ENCODE results near the gene FBXW9. TPM values are rescaled to one million over a fixed set of nuclear protein-coding genes. Genes with fewer than 3 reads are reported as not detected.

Gene FBXW9
- total and polyA plus RNA-seq, 10 donors = 1.7 to 7.4 (median 4.3) TPM

DNA sequence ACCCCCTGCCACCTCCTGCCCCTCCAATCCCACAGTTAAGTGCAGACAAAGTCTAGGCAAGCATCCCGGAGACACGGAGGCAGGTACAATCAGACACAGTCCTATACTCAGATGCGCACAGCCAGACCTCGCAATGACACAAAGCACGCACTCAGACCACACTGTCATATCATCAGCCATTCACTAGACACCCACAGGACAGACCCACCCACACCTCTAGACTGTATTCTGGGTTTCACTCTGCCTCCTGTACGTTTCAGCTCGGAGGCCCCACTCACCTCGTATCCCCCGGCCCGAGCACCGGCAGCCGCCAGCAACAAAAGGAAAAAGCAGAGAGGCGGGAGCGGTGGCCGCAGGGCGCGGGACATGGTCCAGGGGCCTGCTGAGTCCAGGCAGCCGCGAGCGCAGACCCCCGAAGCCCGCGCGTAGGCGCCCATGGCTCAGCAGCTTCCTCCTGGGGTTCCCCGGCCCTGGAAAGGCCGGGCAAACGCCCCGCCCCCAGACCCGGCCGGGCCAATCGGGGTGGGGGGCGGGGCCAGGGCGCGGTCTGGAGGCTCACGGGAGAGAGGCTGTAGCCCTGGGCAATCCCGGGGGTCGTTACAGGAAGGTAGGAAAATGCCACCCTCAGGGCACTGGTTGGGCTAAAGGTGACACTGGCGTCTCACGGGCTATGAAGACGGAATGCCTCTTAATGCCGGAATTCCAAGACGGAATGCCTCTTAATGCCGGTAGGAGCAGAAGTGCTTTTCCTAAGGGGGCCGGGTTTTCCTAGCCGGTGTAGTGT lies 30.0 kb downstream of the FBXW9 start, which contains the start of the genes MAN2B1 and WDR83:
Gene MAN2B1 (minus strand): TSS at position 478 of the 784 bp plus-strand sequence. CDS start 41 bp downstream, at position 437.
Gene WDR83 (plus strand): TSS at position 543 of the 784 bp plus-strand sequence. CDS start 2,984 bp downstream, outside the sequence.
- H3K9me3 ChIP-seq = no peaks in the 10 kb centered on the region
- TF ChIP-seq POLR2A (IDR thresholded peaks at IDR 0.05) = no peak
- TF ChIP-seq CTCF (IDR thresholded peaks at IDR 0.05 in 8 of 11, conservative IDR thresholded peaks at IDR 0.05 in 3 of 11) = peak in 1 of 11 experiments; percentile 10
- TF ChIP-seq POLR2AphosphoS5 (IDR thresholded peaks at IDR 0.05) = peak; percentile 67 to 87 (median 83)
- intact Hi-C loops (cut with DNase I; ENCODE audit: low total_unique reads) = no loop called here
- peaks cover 0 to 46% (median 36%) of the 10 kb centered on the region in 6 donors for H3K36me3 ChIP-seq
- WGBS, 5 donors = 1 to 2% (median 1%) methylated on average over 30 to 46 of the region's 46 CpGs
- H3K27ac ChIP-seq = peak within 1 kb of the TSS; percentile 76 to 92 (median 86)
- peak within 1 kb of the TSS; percentile 68 to 98 (median 82) for H3K4me3 ChIP-seq
- no peaks in the 10 kb centered on the region for H3K27me3 ChIP-seq (replicated peaks in 1 of 7)
- peak; percentile 94 for DNase-seq
- H3K4me1 ChIP-seq = peaks cover 33 to 77% (median 61%) of the 10 kb centered on the region in 6 donors

- peak overlapping the region; percentile 76 to 92 (median 86) for H3K27ac ChIP-seq
- H3K4me1 ChIP-seq = peaks cover 33 to 70% (median 57%) of the 10 kb centered on the region in 6 donors
- TF ChIP-seq POLR2A (IDR thresholded peaks at IDR 0.05) = no peak
- H3K4me3 ChIP-seq = peak overlapping the region; percentile 68 to 98 (median 82)
- peak; percentile 81 for DNase-seq
- 21 to 32% (median 27%) methylated on average over 8 to 12 of the region's 12 CpGs for WGBS, 5 donors
- peaks cover 0 to 53% (median 43%) of the 10 kb centered on the region in 6 donors for H3K36me3 ChIP-seq
- H3K27me3 ChIP-seq (replicated peaks in 1 of 7) = no peaks in the 10 kb centered on the region
- intact Hi-C loops (cut with DNase I; ENCODE audit: low total_unique reads) = no loop called here
- no peaks in the 10 kb centered on the region for H3K9me3 ChIP-seq
Observed at GRCh38 chr19:12665671-12666264, 30.7 kb downstream of the FBXW9 start.

DNA sequence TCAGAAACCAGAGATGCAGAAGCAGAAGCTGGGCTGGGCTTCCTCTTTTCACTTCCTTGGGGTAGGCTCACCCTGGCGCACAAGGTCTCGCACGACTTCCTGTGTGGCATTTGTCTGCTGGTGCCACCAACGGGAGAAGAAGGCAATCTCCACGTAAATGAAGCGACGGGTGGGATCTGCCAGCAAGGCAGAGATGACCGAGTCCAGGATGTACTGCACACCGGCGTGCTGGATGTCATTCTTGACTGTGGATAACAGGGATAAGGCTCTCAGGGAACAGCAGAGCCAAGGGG lies 31.2 kb downstream of the FBXW9 start:
- H3K27ac ChIP-seq = peak overlapping the region; percentile 19 to 92 (median 86)
- 12 to 41% (median 31%) methylated on average over 10 of the region's 10 CpGs for WGBS, 5 donors
- peaks cover 27 to 64% (median 52%) of the 10 kb centered on the region in 6 donors for H3K4me1 ChIP-seq
- H3K4me3 ChIP-seq = peak overlapping the region; percentile 68 to 98 (median 82)
- peak in 2 of 3 donors; percentile 79 to 81 for TF ChIP-seq POLR2AphosphoS5 (IDR thresholded peaks at IDR 0.05)
- no peak for TF ChIP-seq CTCF (IDR thresholded peaks at IDR 0.05 in 8 of 11, conservative IDR thresholded peaks at IDR 0.05 in 3 of 11)
- TF ChIP-seq POLR2A (IDR thresholded peaks at IDR 0.05) = no peak
- intact Hi-C loops (cut with DNase I; ENCODE audit: low total_unique reads) = no loop called here
- H3K9me3 ChIP-seq = no peaks in the 10 kb centered on the region
- no peaks in the 10 kb centered on the region for H3K27me3 ChIP-seq (replicated peaks in 1 of 7)
- DNase-seq = peak; percentile 93
- peaks cover 0 to 58% (median 49%) of the 10 kb centered on the region in 6 donors for H3K36me3 ChIP-seq

- H3K36me3 ChIP-seq = peaks cover 0 to 64% (median 54%) of the 10 kb centered on the region in 6 donors
- DNase-seq = peak; percentile 84
- peaks cover 24 to 59% (median 47%) of the 10 kb centered on the region in 6 donors for H3K4me1 ChIP-seq
- TF ChIP-seq POLR2A (IDR thresholded peaks at IDR 0.05) (no peak), CTCF (IDR thresholded peaks at IDR 0.05 in 8 of 11, conservative IDR thresholded peaks at IDR 0.05 in 3 of 11) (no peak), POLR2AphosphoS5 (IDR thresholded peaks at IDR 0.05) (peak in 1 of 3 donors; percentile 27)
- WGBS, 5 donors = 72 to 89% (median 80%) methylated on average over 23 to 29 of the region's 29 CpGs
- intact Hi-C loops (cut with DNase I; ENCODE audit: low total_unique reads) = no loop called here
- no peaks in the 10 kb centered on the region for H3K27me3 ChIP-seq (replicated peaks in 1 of 7)
- peak overlapping the region in 7 of 8 donors; percentile 76 to 92 (median 87) for H3K27ac ChIP-seq
- peak overlapping the region in 4 of 8 donors; percentile 68 to 98 (median 82) for H3K4me3 ChIP-seq
- H3K9me3 ChIP-seq = no peaks in the 10 kb centered on the region
Observed at GRCh38 chr19:12664406-12665280, 31.8 kb downstream of the FBXW9 start.
